LoVo (cell line): ENCODE measurements around the gene ABCA6.
"Not testable (repeated sequence)": the region's sequence is repeated elsewhere in the genome, so short reads cannot be mapped to it uniquely, and the experiment has no call there.

Experiments used
- DNase-seq: peaks from one replicate; pipeline ENCODE4 v3.0.0-alpha.2; 2016; ENCODE audit warnings: low spot score

The ABCA6 gene

GRCh38 chr17:69141431-69142174 is at the start of gene ABCA6:
Gene ABCA6, minus strand, starts transcription at chr17:69141895. Its CDS starts 1,192 bp downstream, at chr17:69140703.
- no peak for DNase-seq

GRCh38 chr17:69188796-69189195 is 47.1 kb upstream of the ABCA6 start:
- no peak for DNase-seq

GRCh38 chr17:69188064-69188463 is 46.4 kb upstream of the ABCA6 start:
- DNase-seq = no peak

GRCh38 chr17:69187294-69187693 is 45.6 kb upstream of the ABCA6 start:
- DNase-seq = no peak

GRCh38 chr17:69179227-69179952 is 37.7 kb upstream of the ABCA6 start:
- no peak for DNase-seq

- DNase-seq = no peak
These were observed 34.7 kb upstream of the ABCA6 start for GRCh38 chr17:69176457-69176795.

GRCh38 chr17:69175625-69176456 is 34.1 kb upstream of the ABCA6 start:
- DNase-seq = peak; percentile 61

- DNase-seq = no peak
These were observed 33.5 kb upstream of the ABCA6 start for GRCh38 chr17:69175262-69175624.

- DNase-seq = no peak
These were observed 31.4 kb upstream of the ABCA6 start for GRCh38 chr17:69173118-69173517.

GRCh38 chr17:69170377-69170776 is 28.7 kb upstream of the ABCA6 start:
- DNase-seq = no peak

GRCh38 chr17:69168642-69169041 is 26.9 kb upstream of the ABCA6 start:
- not testable (repeated sequence) for DNase-seq

GRCh38 chr17:69166957-69167356 is 25.3 kb upstream of the ABCA6 start:
- no peak for DNase-seq

GRCh38 chr17:69164206-69164605 is 22.5 kb upstream of the ABCA6 start:
- DNase-seq = no peak

GRCh38 chr17:69159418-69159817 is 17.7 kb upstream of the ABCA6 start:
- DNase-seq = no peak

GRCh38 chr17:69154267-69154666 is 12.6 kb upstream of the ABCA6 start:
- DNase-seq = no peak

GRCh38 chr17:69150333-69150732 is 8.6 kb upstream of the ABCA6 start:
- no peak for DNase-seq

GRCh38 chr17:69147460-69147859 is 5.8 kb upstream of the ABCA6 start:
- DNase-seq = no peak

GRCh38 chr17:69144331-69145255 is 2.9 kb upstream of the ABCA6 start:
- DNase-seq = no peak

- no peak for DNase-seq
These were observed 2.1 kb upstream of the ABCA6 start for GRCh38 chr17:69143683-69144231.

GRCh38 chr17:69143151-69143550 is 1.5 kb upstream of the ABCA6 start:
- no peak for DNase-seq

- no peak for DNase-seq
These were observed 594 bp upstream of the ABCA6 start for GRCh38 chr17:69142175-69142802.
